Coronary artery (tissue), 2 donors: ENCODE measurements around the gene POLD4.

Source experiments
- DNase-seq: peaks from one replicate; pipeline ENCODE4 v3.0.0-alpha.2; 2017; ENCODE audit warnings: low spot score
- H3K27ac ChIP-seq, 2 donors: fragments of 200-600 bp; sonication (generic); one replicate each; pipeline ENCODE4 v1.5.1; 2016 to 2019
- H3K4me3 ChIP-seq: fragments of 200-600 bp; sonication (generic); 2 replicates; pipeline ENCODE4 v1.5.1; 2016; ENCODE audit warnings: mild to moderate bottlenecking, moderate library complexity
- TF ChIP-seq, protein P1 (sequence below): fragments of 200-600 bp; sonication (generic); IDR thresholded peaks from one replicate; pipeline ENCODE4 v1.5.1; 2019; ENCODE audit warnings: antibody characterized with exemption

The POLD4 gene

DNA sequence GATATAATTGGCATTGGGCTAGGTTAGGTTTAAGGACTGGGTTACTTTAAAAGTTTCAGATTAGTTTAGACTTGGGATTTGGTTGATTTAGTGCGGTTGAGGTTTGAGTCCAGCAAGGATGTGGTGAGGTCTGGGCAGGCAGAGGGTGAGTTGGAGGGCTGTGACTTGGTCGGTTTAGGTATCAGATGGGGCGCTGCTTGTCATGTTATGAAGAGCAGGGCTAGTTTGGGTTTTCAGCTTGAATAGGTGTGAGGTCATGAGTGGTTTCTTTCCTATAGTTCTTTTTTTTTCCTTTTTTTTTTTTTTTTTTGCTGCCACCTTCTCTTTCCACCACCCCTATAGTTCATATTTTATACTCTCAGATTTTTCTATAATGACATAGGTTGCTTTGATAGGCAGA is 15.3 kb upstream of the POLD4 start:
- TF ChIP-seq, protein P1, sequence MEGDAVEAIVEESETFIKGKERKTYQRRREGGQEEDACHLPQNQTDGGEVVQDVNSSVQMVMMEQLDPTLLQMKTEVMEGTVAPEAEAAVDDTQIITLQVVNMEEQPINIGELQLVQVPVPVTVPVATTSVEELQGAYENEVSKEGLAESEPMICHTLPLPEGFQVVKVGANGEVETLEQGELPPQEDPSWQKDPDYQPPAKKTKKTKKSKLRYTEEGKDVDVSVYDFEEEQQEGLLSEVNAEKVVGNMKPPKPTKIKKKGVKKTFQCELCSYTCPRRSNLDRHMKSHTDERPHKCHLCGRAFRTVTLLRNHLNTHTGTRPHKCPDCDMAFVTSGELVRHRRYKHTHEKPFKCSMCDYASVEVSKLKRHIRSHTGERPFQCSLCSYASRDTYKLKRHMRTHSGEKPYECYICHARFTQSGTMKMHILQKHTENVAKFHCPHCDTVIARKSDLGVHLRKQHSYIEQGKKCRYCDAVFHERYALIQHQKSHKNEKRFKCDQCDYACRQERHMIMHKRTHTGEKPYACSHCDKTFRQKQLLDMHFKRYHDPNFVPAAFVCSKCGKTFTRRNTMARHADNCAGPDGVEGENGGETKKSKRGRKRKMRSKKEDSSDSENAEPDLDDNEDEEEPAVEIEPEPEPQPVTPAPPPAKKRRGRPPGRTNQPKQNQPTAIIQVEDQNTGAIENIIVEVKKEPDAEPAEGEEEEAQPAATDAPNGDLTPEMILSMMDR = no peak
- no peak overlapping the region for H3K4me3 ChIP-seq
- no peak for DNase-seq
- no peak overlapping the region for H3K27ac ChIP-seq

DNA sequence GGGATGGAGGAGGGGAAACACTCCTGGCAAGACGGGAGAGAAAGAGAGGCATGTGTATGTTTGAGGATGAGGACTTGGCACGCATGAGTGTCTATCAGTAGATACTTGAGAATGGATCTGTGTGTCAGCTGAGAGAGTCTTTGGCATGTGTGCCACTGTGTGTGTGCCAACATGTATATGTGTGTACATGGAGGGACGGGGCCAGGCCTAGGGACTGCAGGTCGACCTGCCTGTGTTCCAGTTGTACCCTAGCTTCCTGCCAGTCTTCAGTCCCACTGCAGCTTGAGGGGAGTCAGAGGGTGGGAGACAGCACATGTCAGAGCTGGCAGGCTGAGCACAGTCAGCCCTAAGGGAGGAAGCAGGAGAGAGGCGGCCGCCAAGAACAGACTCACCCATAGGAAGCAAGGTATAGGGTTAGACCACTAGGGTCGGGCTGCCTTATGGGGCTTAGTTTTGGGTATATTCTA is 14.4 kb upstream of the POLD4 start:
- TF ChIP-seq, protein P1 = no peak
- peak overlapping the region; percentile 3 for H3K4me3 ChIP-seq
- H3K27ac ChIP-seq = peak overlapping the region in 1 of 2 donors; percentile 73
- DNase-seq = peak; percentile 72

DNA sequence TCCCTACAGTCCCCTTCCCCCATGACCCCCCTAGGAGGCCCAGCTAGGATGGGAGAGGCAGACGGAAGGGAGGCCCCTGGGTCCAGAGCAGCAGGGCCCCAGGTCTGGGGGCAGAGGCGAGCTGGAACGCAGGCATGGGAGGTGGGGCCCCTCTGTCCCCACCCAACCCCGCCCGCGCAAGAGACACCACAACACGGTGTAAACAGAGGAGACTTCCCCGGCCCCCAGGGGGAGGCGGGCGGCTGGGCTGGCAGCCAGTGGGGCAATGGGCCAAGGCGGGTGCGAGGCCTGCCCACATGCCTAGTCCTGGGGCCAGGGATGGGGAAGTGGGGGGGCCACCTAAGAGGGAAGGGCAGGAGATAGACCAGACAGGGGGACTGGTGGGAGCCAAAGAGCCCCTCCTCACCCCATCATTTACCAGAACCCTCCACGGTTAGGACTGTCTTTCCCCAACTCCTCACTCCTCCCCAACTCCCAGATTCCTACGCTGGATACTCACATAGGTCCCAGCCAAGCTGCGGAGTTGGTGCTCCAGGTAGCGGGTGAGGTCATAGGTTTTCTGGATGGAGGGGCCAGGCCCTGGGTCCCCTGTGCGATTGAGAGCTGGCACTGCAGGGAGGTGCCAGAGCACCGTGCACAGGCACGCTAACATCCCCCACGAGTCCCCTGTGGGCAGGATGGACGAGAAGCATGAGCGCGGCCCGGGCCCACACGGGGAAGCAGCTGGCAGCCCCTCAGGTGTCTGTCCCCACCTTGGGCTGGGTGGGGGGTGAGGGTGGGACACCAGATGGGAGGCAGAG is 13.8 kb upstream of the POLD4 start:
- peak overlapping the region; percentile 45 for H3K4me3 ChIP-seq
- no peak for DNase-seq
- H3K27ac ChIP-seq = peak overlapping the region in 1 of 2 donors; percentile 73
- TF ChIP-seq, protein P1 = no peak

DNA sequence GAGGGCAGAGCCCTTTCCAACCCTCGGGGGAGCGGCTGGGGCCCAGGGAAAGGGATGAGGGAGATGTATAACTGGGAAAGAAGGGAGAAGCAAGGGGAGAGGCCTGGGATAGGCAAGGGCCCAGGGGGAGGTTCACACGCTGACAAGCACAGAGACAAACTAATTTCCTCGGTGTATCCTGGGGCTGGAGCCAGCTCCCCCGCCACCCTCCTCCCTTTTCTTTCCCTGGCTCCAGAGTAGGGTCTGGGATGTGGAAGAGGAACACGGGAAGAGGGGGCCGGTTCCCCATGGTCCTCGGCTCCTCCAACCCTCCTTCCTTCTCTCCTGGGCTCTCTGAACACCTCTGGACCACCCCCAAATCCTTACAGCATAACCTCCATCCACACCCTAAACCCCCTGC is 13.2 kb upstream of the POLD4 start:
- TF ChIP-seq, protein P1 = no peak
- no peak for DNase-seq
- Histone ChIP-seq H3K4me3 (peak overlapping the region; percentile 45), H3K27ac (peak overlapping the region in 1 of 2 donors; percentile 73)

DNA sequence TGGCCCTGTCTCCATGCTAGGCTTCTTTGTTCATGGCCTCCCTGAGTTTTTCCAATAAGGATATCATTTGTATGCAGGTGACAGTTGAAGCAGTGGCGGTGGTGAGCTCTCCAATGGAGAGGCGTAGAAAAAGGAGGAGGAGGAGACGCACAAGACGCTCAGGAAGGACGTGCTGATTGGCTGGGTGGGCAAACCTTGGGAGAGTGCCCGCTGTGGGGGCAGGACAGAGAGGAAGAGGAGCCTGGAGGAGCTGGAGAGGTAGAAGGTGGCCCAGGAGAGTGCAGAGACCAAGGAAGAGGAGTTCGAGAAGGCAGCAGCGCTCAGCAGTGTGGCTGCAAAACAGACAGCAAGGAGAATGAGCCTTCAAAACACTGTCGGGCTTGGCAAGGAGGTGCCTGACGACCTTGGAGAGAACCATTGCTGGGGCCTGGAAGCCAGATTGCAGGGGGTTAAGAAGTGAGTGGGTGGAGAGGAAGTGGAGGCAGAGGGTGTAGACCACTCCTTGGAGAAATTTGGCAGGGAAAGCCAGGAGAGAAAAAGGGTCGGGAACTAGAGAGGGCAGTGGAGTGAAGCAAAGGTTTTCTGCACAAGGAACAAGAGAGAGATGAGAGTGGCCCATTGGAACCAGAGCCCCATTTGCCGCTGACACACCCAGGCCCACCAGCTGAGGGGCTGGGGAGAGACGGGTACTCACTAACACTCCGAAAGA is 12.5 kb upstream of the POLD4 start:
- peak overlapping the region in 1 of 2 donors; percentile 73 for H3K27ac ChIP-seq
- TF ChIP-seq, protein P1 = no peak
- no peak for DNase-seq
- H3K4me3 ChIP-seq = peak overlapping the region; percentile 45

DNA sequence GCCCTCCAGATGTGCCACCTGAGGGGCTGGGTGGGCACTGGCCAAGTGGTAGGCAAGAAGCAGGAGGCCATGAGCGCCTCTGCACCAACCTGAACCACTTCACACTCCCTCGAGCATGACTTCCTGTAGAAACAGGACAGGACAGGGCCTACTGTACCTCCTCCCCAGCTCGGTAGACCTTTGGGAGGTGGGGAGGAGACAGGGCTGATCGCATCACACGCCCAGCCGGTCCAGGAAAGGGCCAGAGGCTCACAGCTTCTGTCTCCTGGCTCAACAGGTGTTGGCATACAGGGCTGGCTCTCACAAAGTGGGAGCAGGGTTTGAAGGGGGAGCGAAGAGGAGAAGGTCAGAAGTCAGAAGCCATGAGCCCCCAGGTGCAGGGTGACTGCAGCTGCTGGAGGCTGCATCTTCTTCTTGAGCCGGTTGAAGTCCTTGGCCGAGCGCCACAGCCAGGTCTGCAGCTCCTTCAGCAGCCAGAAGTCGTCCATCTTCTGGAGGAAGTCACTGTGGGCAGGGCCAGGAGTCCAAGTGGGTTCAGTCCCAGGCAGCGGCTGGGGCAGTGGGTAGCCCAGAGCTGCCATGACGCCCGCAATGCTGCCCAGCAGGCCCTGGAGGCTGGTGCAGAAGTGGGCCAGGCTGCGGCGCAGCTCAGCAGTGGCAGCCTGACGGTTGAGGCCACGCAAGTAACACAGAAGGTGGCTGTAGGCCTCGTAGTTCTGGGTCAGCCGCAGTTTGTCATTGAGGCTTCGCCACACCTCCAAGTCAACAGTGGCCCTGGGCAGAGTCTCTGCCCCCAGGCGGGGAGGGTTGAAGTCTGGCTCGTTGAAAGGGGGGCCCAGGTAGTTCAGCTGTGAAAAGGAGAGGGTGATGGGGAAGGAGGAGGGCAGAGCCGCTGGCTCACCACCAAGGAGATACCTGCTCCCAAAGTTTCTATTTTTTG is 11.7 kb upstream of the POLD4 start:
- DNase-seq = no peak
- Histone ChIP-seq H3K4me3 (no peak overlapping the region), H3K27ac (no peak overlapping the region)
- TF ChIP-seq, protein P1 = no peak
